GM21619 (cell line): ENCODE data around the gene PIGS.
"Not testable (repeated sequence)": the region's sequence is repeated elsewhere in the genome, so short reads cannot be mapped to it uniquely, and the experiment has no call there.

Experiments used
- ATAC-seq: cut with Tn5 transposase; IDR thresholded peaks from one replicate; pipeline ENCODE4 v1.9.1; 2021; ENCODE audit not compliant: unreplicated experiment

Gene PIGS

GRCh38 chr17:28579526-28579925 lies 8.2 kb upstream of the PIGS start:
- ATAC-seq = no peak

DNA sequence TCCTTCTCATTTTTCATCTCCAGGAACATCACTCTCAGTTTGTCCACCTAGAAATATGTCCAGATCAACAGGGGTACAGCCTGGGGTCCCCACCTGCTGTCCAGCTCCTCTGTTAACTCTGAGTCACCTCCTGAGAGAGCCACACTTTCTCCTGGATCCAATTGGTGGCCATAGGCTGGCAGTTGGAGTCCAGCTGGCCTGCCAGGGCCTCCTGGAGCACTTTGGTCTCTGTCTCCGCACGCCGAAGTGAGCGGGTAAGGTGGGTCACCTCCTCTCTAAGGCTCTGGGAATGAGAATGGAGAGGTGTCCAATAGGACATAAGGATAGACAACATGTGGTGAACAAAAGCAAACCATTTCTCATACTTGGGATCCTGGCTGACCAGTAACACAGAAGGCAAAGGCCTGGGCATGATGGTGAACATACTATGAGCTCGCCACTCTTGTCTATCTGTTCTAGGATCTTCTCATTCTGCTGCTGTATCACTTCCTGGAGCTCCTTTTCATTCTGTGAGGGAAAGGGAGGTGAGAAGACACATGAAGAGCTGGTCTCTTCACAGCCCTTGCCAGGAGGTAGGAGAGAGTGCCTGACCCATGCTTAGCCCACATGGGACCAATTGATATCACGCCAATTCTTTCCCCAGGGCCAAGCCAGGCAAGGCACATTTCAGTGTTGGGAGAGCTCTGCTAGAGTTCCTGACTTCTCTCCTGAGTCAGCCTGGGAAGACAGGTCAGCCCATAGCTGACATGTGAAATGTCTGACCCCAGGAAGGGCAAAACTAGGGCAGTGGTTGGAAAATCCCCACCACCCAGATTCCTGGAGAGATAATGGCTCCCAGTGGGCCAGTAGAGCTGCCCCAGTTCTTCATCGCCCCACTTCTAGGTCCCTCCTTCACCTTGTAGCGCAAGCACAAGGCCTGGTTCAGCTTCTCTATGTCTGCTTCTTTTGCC lies 7.2 kb upstream of the PIGS start:
- no peak for ATAC-seq

DNA sequence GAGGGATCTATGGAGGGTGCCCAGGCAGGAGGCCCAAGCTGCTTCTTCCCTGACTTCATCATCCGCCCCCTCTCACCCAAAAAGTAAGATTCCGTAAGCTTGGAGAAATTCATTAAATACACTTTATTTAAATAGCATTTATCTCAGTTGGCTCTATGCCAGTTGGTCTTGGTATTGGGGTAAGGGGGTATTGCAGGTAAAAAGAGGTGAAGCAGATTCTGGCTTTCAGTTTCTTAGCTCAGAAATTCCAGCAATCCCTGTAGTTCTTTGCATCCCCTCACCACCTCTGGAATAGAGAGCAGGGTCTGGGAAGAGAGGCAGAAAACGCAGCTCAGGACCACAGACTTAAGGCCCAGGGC lies 6.1 kb upstream of the PIGS start:
- ATAC-seq = no peak

DNA sequence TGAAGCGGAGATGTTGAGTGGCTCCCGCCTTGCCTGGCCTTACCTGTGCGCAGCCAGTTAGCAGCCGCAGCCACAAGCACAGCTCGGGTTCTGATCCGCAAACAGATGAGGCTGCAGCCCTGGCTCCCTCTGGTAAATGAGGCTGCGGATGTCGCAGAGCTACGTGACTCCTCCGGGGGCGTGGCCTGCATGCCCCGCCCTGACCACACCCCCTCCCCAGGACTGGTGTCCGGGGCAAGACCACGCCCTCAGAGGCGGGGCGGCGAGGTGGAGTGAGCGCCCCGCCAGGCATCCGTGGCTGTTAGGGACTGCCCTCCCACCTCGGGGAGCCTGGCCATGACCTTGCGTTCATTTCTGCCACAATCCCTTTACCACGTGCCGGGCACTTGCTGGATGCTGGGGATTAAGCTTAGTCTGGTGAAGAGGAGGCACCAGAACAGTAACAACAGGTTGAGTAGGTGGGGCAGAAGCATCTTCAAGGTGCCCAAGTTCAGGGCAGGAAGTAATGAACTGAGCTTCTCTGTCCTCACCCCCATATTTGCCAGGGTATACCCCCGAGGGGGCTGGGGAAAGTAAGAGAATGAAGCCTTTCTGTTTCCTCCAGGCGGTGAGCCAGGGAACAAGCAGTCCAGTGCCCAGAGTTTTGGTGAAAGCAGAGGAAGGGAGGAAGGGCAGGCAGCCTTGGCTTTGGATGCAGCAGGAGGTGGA lies 5.6 kb upstream of the PIGS start, which contains the start of gene ALDOC:
ALDOC (minus strand) TSS at position 138 of the 708 bp plus-strand sequence. CDS start 1,363 bp downstream, outside the sequence.
- ATAC-seq = peak; percentile 70

- not testable (repeated sequence) for ATAC-seq
Measured at GRCh38 chr17:28576016-28576415, 4.7 kb upstream of the PIGS start.

DNA sequence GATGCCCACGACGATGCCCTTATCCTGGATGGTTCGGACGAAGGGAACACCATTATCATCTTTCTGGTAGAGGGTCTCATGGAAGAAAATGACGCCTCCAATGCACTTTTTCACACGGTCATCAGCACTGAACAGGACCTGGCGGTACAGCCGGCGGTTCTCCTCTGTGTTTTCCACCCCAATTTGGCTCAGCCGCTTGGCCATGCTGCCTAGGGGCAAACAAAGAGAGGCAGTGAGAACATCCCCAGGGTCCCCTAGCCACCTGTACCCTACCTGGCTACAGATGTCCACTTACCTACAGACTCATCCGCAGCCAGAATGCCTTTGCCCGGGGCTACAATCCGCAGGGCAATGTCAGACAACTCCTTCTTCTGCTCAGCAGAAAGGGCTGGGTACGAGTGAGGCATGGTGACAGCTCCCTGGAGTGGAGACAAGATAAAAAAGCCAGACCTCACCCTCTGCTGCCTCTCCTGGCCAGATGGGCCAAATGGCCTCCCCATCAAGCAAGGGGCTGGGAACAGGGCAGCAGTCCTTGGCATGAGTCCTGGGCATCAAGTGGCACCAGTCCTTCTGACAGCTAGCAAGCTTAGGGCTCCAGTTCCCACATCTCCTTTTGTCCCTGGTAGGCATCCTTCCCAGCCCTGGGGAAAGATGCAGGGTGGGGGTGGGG lies 3.9 kb upstream of the PIGS start:
- no peak for ATAC-seq

DNA sequence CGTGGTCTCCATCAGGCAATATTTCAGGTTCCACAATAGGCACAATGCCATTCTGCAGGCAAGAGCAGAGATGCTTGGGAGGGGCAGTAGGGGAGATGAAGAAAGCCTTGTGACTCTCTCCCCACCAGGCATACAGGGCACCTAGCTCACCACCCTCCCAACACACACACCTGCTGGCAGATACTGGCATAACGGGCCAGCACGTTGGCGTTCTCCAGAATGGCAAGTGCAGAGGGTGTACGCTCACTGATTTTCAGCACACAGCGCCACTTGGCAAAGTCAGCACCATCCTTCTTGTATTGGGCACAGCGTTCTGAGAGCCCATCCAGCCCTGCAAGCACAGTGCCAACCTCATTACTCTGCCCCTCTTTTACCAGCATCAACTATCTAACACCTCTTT lies 3.2 kb upstream of the PIGS start:
- ATAC-seq = no peak

DNA sequence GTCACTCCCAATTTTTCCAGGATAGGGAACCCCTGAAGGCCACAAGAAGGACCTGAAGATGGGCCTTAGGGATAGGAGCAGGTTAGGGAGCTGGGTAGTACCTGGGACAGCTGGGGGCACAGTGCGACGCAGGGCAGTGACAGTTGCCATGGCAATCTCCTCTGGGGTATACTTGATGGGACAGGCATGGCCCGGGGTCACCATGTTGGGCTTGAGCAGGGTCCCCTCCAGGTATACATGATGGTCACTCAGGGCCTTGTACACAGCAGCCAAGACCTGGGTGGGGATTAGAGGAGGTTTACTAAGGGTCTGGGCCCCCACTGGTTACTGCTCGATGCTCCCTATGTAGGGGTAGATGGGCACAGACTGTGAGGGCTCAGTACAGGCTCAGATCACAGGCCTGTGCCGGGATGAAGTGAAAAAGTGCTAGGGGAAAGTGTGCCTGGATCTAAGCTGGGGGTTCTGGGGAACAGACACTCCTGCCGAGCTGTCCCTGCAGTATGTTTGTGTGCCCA lies 2.7 kb upstream of the PIGS start:
- ATAC-seq = no peak

GRCh38 chr17:28573521-28573920 lies 2.2 kb upstream of the PIGS start:
- ATAC-seq = no peak

DNA sequence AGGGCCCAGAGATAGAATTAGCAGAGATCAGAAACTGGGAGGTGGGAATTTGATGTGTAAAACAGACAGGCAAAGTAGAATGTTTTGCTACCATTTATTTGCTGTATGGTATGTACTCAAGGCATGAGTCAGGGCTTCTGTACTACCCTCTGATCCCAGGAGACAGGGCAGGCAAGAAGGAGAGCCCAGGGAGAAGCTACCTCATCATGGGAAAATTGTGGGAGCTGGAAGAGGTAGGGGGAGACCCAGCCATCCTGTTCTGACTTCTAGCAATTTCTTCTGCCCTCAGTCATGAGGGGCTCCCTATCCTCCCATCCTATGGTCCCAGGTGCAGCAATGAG lies 1.7 kb upstream of the PIGS start:
- no peak for ATAC-seq

DNA sequence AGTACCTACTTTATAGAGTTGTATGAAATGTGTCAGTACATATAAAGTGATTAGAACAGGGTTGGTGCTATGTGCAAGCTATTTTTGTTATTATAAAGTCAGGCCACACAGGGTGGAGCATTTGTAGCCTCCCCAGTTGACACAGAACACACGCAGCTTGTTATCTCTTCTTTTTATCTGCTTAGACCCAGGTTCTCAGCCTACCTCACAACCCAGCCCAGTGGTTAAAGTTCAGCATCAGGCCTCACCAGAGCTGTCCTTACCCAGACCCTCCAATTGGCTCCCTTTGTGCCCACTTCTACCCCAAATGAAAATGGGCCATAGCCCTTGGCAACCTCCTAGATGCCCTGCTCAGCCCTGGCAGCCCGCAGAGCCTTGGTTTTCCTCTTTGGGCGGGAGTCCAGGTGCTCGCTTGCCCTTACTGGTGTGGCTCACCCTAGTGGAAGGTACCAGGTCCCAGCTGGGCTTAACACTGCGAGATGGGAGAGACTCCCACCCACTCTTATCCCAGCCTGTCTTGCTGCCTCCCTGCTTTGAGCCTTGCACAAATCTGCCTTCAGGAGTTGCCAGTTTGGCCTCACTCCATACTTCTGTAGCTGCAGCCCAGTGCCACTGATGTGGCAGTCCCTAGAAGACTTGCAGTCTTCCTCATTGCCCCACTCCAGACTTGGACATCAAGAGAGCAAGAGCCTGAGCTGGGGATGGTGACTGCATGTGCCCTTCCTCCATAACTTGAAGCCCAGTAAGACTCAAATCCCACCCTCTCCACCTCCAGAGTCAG lies 1.1 kb upstream of the PIGS start:
- no peak for ATAC-seq

- ATAC-seq = peak; percentile 20
Measured at GRCh38 chr17:28570716-28571360, 486 bp downstream of the PIGS start.

GRCh38 chr17:28569446-28569845 lies 1.9 kb downstream of the PIGS start:
- no peak for ATAC-seq

- ATAC-seq = no peak
Measured at GRCh38 chr17:28567604-28568003, 3.7 kb downstream of the PIGS start.

DNA sequence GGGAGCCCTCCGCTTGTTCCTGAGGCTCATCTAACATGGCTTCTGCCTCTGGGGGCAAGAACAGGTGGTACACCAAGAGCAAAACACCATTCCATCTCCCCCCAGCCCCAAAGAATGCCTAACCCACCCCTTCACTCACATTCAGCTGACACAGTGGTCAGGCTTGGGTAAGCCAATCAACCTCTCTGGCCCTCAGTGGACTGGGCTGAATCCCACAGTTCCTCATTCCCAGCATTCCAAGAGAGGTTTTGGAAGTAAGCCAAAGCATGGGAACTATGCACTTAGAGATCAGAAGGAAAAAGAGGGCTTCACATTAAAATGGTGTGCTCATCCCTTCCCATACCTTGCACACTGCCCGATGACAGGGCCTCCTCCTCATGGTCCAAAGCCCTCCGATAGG lies 7.8 kb downstream of the PIGS start:
- no peak for ATAC-seq

- ATAC-seq = no peak
Measured at GRCh38 chr17:28555022-28555421, 16.3 kb downstream of the PIGS start.

- no peak for ATAC-seq
Measured at GRCh38 chr17:28554565-28554964, 16.8 kb downstream of the PIGS start.

- no peak for ATAC-seq
Measured at GRCh38 chr17:28553000-28553505, 18.3 kb downstream of the PIGS start.

DNA sequence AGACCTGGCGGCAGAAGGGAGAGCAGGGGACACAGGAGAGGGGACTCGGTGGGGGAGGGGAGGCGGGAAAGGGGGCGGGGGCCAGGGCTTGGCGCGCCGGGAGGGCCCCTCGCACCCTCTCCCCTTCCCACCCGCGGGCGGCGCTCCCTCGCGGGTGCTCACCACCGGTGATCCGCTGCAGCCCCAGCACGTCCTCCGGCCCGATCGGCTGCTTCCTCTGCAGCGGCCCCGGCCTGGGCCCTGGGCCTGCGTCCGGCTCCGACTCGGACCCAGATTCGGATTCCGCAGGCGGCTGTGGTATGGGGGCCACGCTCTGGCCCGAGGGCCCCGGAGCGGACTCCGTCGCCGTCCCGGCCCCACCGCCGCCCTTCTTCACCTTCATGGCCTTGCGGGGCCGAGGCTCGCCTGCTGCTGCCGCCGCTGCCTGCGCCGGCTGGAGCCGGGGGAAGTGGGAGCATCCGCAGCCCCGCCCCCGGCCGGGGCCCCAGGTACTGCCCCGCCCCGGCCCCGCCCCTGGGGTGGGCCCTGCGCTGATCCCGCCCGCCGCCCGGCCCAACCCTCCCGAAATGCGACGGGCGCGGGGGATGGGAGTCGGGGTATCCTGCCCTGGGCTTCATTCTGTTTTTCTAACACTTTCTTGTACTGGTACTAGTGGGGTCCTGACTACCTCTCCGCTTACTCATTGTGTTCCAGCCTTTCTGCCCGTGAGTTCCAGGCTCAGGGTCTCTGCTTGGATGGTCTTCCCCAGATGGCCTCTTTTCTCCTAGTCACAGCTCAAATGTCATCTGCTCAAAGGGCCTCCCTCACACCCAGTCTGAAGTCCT lies 18.9 kb downstream of the PIGS start, which contains the start of gene UNC119:
UNC119 (minus strand) TSS at position 449 of the 824 bp plus-strand sequence; CDS start at position 382, 67 bp downstream.
- ATAC-seq = peak; percentile 38
